HepG2 (cell line): ENCODE measurements around the gene SNRPD3. TPM values are rescaled to one million over a fixed set of nuclear protein-coding genes. Genes with fewer than 3 reads are reported as not detected.

Experiments used
- ARID2 ChIP-seq: sonication (generic); formaldehyde crosslinking; IDR thresholded peaks from 2 replicates; pipeline ENCODE4 v1.8.1; 2022; ENCODE audit warnings: mild to moderate bottlenecking, missing genetic modification reagents, borderline replicate concordance
- BATF2 ChIP-seq: sonication (generic); formaldehyde crosslinking; IDR thresholded peaks from 2 replicates; pipeline ENCODE4 v1.8.0; 2022; ENCODE audit warnings: mild to moderate bottlenecking, missing genetic modification reagents, moderate library complexity
- BORCS8-MEF2B ChIP-seq: sonication (generic); formaldehyde crosslinking; IDR thresholded peaks from 2 replicates; pipeline ENCODE4 v1.8.0; 2022; ENCODE audit warnings: mild to moderate bottlenecking, missing genetic modification reagents
- FOXJ3 ChIP-seq: sonication (generic); formaldehyde crosslinking; IDR thresholded peaks from 2 replicates; pipeline ENCODE4 v1.4.0; 2020; ENCODE audit warnings: missing genetic modification reagents, mild to moderate bottlenecking, borderline replicate concordance
- GPN1 ChIP-seq: sonication (generic); formaldehyde crosslinking; IDR thresholded peaks from 2 replicates; pipeline ENCODE4 v1.5.1; 2020; ENCODE audit warnings: missing genetic modification reagents, borderline replicate concordance
- JARID2 ChIP-seq: sonication (generic); formaldehyde crosslinking; IDR thresholded peaks from 2 replicates; pipeline ENCODE4 v1.8.1; 2023; ENCODE audit warnings: missing genetic modification reagents, inconsistent platforms; ENCODE audit not compliant: insufficient replicate concordance
- KIAA2018 ChIP-seq: sonication (generic); formaldehyde crosslinking; IDR thresholded peaks from 2 replicates; pipeline ENCODE4 v1.5.0; 2020; ENCODE audit warnings: mild to moderate bottlenecking, missing genetic modification reagents, borderline replicate concordance
- KLF15 ChIP-seq: sonication (generic); formaldehyde crosslinking; IDR thresholded peaks from 2 replicates; pipeline ENCODE4 v1.8.1; 2023; ENCODE audit warnings: borderline replicate concordance, mild to moderate bottlenecking, inconsistent platforms, missing genetic modification reagents, mixed read lengths
- MIXL1 ChIP-seq: IDR thresholded peaks from 2 replicates; pipeline ENCODE4 v1.6.1; 2016
- TFDP2 ChIP-seq: sonication (generic); formaldehyde crosslinking; IDR thresholded peaks from 2 replicates; pipeline ENCODE4 v1.4.0; 2020; ENCODE audit warnings: missing genetic modification reagents
- ZBTB49 ChIP-seq: sonication (generic); formaldehyde crosslinking; IDR thresholded peaks from 2 replicates; pipeline ENCODE4 v1.4.0; 2020; ENCODE audit warnings: missing genetic modification reagents, borderline replicate concordance
- ZFY ChIP-seq: sonication (generic); formaldehyde crosslinking; IDR thresholded peaks from 2 replicates; pipeline ENCODE4 v1.4.0; 2020; ENCODE audit warnings: missing genetic modification reagents
- ZKSCAN5 ChIP-seq: sonication (generic); formaldehyde crosslinking; IDR thresholded peaks from 2 replicates; pipeline ENCODE4 v1.5.1; 2020; ENCODE audit warnings: mild to moderate bottlenecking, missing genetic modification reagents
- ZNF205 ChIP-seq: IDR thresholded peaks from 2 replicates; pipeline ENCODE4 v1.6.1; 2018; ENCODE audit warnings: missing biosample characterization, missing genetic modification reagents
- ZSCAN31 ChIP-seq: sonication (generic); formaldehyde crosslinking; IDR thresholded peaks from 2 replicates; pipeline ENCODE4 v1.5.0; 2020; ENCODE audit warnings: low read depth, mild to moderate bottlenecking, missing genetic modification reagents
- polyA plus RNA-seq, 8 experiments: library from polyadenylated mRNA; depleted of rRNA in 3 of 8; stranded (reverse) in 7 of 8; unstranded in 1 of 8; fragments of >200 nt; fragmentation: Illumina TruSeq in 4 of 8; extraction: Trizol in 4 of 8; gene quantifications; 2 replicates each; pipeline versions ENCODE4 v1.2.1 to v1.2.3, GENCODE V29; 2011 to 2016; ENCODE audit warnings: low read depth in 4 of 8, missing spikeins in 1 of 8, mixed read lengths in 1 of 8; ENCODE audit not compliant: insufficient read depth in 1 of 8
- total RNA-seq, 5 experiments: library from RNA; depleted of rRNA; stranded (reverse); fragments of >200 nt; fragmentation: Illumina TruSeq; extraction: Trizol; gene quantifications; 2 replicates each; pipeline ENCODE4 v1.2.3, GENCODE V29; 2016; ENCODE audit warnings: low read depth in 1 of 5

Gene SNRPD3
- total and polyA plus RNA-seq, 2 of the 13 experiments (the other 11 are each of a cell fraction or from before 2014, with no cell fraction given), result 110 to 209 TPM

- TF ChIP-seq KIAA2018 (CRISPR knock-in tag), result 0 out of 2 replicates have a peak, but pooled peaks have one; percentile 49
- peak; percentile 59; the same call in 1 of the 2 replicates for TF ChIP-seq FOXJ3 (CRISPR knock-in tag)
- peak; percentile 63; the same call in 1 of the 2 replicates for TF ChIP-seq TFDP2 (CRISPR knock-in tag)
- no peak for TF ChIP-seq ZKSCAN5 (CRISPR knock-in tag)
- TF ChIP-seq BORCS8-MEF2B (CRISPR knock-in tag), result peak; percentile 51
- peak; percentile 22; the same call in 1 of the 2 replicates for TF ChIP-seq ZSCAN31 (CRISPR knock-in tag)
- no peak for TF ChIP-seq BATF2 (CRISPR knock-in tag)
- peak; percentile 72; the same call in 1 of the 2 replicates for TF ChIP-seq MIXL1 (CRISPR knock-in tag)
- TF ChIP-seq ARID2 (CRISPR knock-in tag), result peak; percentile 97
- TF ChIP-seq JARID2 (CRISPR knock-in tag), result peak; percentile 27
- TF ChIP-seq ZFY (CRISPR knock-in tag), result peak; percentile 63
- TF ChIP-seq KLF15, result no peak
- no peak for TF ChIP-seq ZBTB49
- TF ChIP-seq GPN1, result no peak
- peak; percentile 91 for TF ChIP-seq ZNF205
Observed at GRCh38 chr22:24550028-24550901, 5.5 kb upstream of the SNRPD3 start (continued).
